Measurements from ENCODE around the gene WWP2.

The WWP2 gene

DNA sequence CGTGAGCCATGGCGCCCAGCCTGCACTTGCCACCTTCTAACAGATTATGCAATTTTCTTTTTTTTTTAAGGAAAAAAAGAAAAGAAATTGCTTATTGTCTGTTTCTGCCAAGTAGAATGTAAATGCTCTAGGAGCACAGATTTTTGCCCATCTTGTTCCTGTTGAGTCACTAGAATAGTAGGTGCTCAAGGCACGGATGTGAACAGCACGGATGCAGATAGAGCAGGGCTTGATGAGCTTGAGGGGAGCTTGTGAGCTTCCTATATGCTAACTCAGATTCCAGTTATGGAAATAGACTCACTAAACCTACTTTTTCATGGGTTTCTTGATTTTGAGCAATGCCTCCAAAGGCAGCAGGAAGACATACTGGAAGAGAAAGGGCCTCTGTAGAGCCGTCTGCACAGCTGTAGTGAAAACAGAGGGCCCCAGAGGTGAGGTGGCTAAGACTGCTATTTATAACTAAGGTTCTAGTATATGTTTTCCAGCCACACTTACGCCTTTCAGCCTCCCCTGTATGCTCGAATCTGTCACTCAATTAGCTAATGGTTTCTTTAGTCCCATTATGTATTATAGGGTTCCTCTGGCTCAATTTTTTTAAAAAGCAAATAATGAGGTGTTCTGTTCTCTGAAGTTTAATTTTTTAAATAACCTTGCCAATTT, 72.8 kb downstream of the WWP2 start:
- no peak for FAIRE-seq
- DNase-seq (ENCODE audit: insufficient read length, low spot score): no peak
- TF ChIP-seq, protein P1, sequence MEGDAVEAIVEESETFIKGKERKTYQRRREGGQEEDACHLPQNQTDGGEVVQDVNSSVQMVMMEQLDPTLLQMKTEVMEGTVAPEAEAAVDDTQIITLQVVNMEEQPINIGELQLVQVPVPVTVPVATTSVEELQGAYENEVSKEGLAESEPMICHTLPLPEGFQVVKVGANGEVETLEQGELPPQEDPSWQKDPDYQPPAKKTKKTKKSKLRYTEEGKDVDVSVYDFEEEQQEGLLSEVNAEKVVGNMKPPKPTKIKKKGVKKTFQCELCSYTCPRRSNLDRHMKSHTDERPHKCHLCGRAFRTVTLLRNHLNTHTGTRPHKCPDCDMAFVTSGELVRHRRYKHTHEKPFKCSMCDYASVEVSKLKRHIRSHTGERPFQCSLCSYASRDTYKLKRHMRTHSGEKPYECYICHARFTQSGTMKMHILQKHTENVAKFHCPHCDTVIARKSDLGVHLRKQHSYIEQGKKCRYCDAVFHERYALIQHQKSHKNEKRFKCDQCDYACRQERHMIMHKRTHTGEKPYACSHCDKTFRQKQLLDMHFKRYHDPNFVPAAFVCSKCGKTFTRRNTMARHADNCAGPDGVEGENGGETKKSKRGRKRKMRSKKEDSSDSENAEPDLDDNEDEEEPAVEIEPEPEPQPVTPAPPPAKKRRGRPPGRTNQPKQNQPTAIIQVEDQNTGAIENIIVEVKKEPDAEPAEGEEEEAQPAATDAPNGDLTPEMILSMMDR (IDR thresholded peaks at IDR 0.05; ENCODE audit: insufficient read depth, missing control alignments): no peak

DNA sequence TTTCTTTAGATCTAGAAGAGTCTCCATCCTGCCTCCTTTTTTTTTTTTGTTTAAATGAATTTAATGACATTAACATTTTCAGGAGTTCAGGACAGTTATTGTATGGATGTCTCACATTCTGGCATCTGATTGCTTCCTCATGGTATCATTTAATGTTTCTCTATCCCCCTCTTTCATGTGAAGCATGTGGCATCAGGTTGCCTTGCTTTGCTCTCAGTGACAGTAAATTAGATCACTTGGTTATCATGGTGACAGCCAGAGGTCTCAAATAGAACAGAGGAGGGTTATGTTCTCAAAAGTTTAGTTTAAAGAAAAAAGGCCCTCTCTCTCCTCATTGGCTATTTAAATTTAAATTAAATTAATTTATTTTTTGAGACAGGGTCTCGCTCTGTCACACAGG, 74.1 kb downstream of the WWP2 start:
- DNase-seq (ENCODE audit: insufficient read length, low spot score) (no peak), FAIRE-seq (no peak)
- TF ChIP-seq, protein P1 (IDR thresholded peaks at IDR 0.05; ENCODE audit: insufficient read depth, missing control alignments): no peak

DNA sequence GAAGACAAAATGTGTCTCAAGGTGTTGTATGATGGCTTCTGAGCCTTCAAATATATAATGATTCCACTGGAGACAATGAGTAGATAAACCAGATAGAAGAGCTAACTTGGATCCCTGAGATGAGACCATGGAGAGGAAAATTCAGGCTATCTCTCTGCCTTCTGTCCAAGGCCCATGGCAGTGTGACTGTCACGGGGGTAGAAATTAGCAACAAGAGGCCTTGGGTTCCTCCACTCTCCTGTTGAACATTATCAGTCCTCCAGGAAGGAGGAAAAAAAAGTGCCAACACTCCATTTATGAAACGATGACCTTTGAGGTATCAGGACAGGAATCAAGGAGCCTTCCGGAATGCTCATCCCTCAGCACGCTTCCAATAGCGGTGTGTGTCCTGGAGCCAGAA, 75.2 kb downstream of the WWP2 start:
- TF ChIP-seq, protein P1 (IDR thresholded peaks at IDR 0.05; ENCODE audit: insufficient read depth, missing control alignments): no peak
- FAIRE-seq: no peak
- no peak for DNase-seq (ENCODE audit: insufficient read length, low spot score)

- FAIRE-seq (no peak), DNase-seq (ENCODE audit: insufficient read length, low spot score) (no peak)
- TF ChIP-seq, protein P1 (IDR thresholded peaks at IDR 0.05; ENCODE audit: insufficient read depth, missing control alignments): no peak
Measured at GRCh38 chr16:69838489-69838888, 76.4 kb downstream of the WWP2 start.

GRCh38 chr16:69839240-69839688, 77.1 kb downstream of the WWP2 start:
- DNase-seq (ENCODE audit: insufficient read length, low spot score) (no peak), FAIRE-seq (no peak)
- TF ChIP-seq, protein P1 (IDR thresholded peaks at IDR 0.05; ENCODE audit: insufficient read depth, missing control alignments): no peak

DNA sequence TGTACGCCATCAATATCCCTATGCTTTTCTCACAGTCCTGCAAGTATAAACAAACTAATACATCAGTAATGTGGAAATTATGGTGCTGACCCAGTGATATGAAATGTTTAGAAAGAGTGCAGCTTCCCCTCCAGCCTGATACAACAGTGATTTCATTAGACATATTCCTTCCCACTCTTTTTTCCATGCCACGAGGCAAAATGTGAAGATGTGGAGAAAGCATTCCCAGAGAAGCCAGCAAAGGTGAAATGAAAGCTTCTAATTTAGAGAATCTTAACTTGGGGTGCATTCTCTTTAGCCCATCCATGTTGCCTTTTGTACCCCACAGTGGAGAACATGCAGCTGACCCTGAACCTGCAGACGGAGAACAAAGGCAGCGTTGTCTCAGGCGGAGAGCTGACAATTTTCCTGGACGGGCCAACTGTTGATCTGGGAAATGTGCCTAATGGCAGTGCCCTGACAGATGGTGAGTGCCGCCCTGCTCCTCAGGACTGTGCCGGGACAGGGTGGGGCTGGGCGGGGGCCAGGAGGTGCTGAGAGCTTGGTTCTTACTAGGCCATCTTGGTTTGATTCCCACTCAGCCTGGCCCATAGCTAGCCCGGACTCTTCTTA, 77.8 kb downstream of the WWP2 start:
- DNase-seq (ENCODE audit: insufficient read length, low spot score) (no peak), FAIRE-seq (no peak)
- TF ChIP-seq, protein P1 (IDR thresholded peaks at IDR 0.05; ENCODE audit: insufficient read depth, missing control alignments): no peak

- TF ChIP-seq, protein P1 (IDR thresholded peaks at IDR 0.05; ENCODE audit: insufficient read depth, missing control alignments): no peak
- DNase-seq (ENCODE audit: insufficient read length, low spot score): no peak
- no peak for FAIRE-seq
Measured at GRCh38 chr16:69840975-69841374, 78.8 kb downstream of the WWP2 start.
